Activated CD4-positive, alpha-beta T cell treated with anti-CD3 and anti-CD28 coated beads for 48 hours (primary cell): ENCODE measurements around the gene TOGARAM1.

Experiments used
- DNase-seq: peaks from one replicate; pipeline ENCODE4 v3.0.0-alpha.2; 2020

The TOGARAM1 gene

GRCh38 chr14:44961554-44962333, at the start of gene TOGARAM1, which contains the start of gene KLHL28:
Gene TOGARAM1, plus strand, starts transcription at chr14:44962190. Its CDS starts 232 bp downstream, at chr14:44962422.
Gene KLHL28, minus strand, starts transcription at chr14:44961947. Its CDS starts 16,019 bp downstream, at chr14:44945928.
- peak; percentile 95 for DNase-seq

- DNase-seq: no peak
Measured at GRCh38 chr14:44914849-44915248, 47.1 kb upstream of the TOGARAM1 start.

GRCh38 chr14:44928793-44929192, 33.2 kb upstream of the TOGARAM1 start:
- DNase-seq: no peak

GRCh38 chr14:44935155-44935554, 26.8 kb upstream of the TOGARAM1 start:
- no peak for DNase-seq

- DNase-seq: no peak
Measured at GRCh38 chr14:44937547-44937946, 24.4 kb upstream of the TOGARAM1 start.

- DNase-seq: no peak
Measured at GRCh38 chr14:44940211-44940610, 21.8 kb upstream of the TOGARAM1 start.

- no peak for DNase-seq
Measured at GRCh38 chr14:44940944-44941343, 21.0 kb upstream of the TOGARAM1 start.

GRCh38 chr14:44941591-44941990, 20.4 kb upstream of the TOGARAM1 start:
- no peak for DNase-seq

- no peak for DNase-seq
Measured at GRCh38 chr14:44942436-44942835, 19.6 kb upstream of the TOGARAM1 start.

GRCh38 chr14:44944107-44944506, 17.9 kb upstream of the TOGARAM1 start:
- no peak for DNase-seq

GRCh38 chr14:44945264-44945663, 16.7 kb upstream of the TOGARAM1 start:
- no peak for DNase-seq

GRCh38 chr14:44951051-44951450, 10.9 kb upstream of the TOGARAM1 start:
- DNase-seq: no peak

GRCh38 chr14:44952391-44953110, 9.4 kb upstream of the TOGARAM1 start:
- no peak for DNase-seq

GRCh38 chr14:44954750-44955149, 7.2 kb upstream of the TOGARAM1 start:
- DNase-seq: no peak

GRCh38 chr14:44955528-44955927, 6.5 kb upstream of the TOGARAM1 start:
- DNase-seq: no peak

- DNase-seq: no peak
Measured at GRCh38 chr14:44956866-44957265, 5.1 kb upstream of the TOGARAM1 start.

- DNase-seq: no peak
Measured at GRCh38 chr14:44959538-44959937, 2.5 kb upstream of the TOGARAM1 start.

GRCh38 chr14:44960146-44960545, 1.8 kb upstream of the TOGARAM1 start:
- DNase-seq: no peak

- DNase-seq: no peak
Measured at GRCh38 chr14:44960646-44961045, 1.3 kb upstream of the TOGARAM1 start.

- DNase-seq: peak; percentile 76
Measured at GRCh38 chr14:44961151-44961553, 838 bp upstream of the TOGARAM1 start.

GRCh38 chr14:44962334-44963043, 499 bp downstream of the TOGARAM1 start:
- peak; percentile 50 for DNase-seq

GRCh38 chr14:44963044-44963528, 1.1 kb downstream of the TOGARAM1 start:
- DNase-seq: no peak

- no peak for DNase-seq
Measured at GRCh38 chr14:44963775-44964380, 1.9 kb downstream of the TOGARAM1 start.
